Activated naive CD4-positive, alpha-beta T cell treated with anti-CD3 and anti-CD28 coated beads, Interleukin-2, amount 10 ng/mL, durations not matched to agents 7 days and 5 days (primary cell): ENCODE results near the gene REV3L.

Experiments used
- CTCF ChIA-PET: fragments of 350-600 bp; sonication (Branson Sonifier 250); formaldehyde crosslinking; loops from one replicate; lab custom pipeline; 2021; ENCODE audit warnings: antibody characterized with exemption; lab: Charles Lee
- DNase-seq: peaks from one replicate; pipeline ENCODE4 v3.0.0-alpha.2; 2020
- H3K27ac Mint-ChIP-seq: one replicate; pipeline ENCODE4 v1.8.0; 2021; ENCODE audit warnings: mild to moderate bottlenecking, moderate library complexity, mixed read lengths
- H3K27me3 Mint-ChIP-seq: one replicate; pipeline ENCODE4 v1.8.0; 2021; ENCODE audit warnings: mild to moderate bottlenecking, mixed read lengths
- H3K36me3 Mint-ChIP-seq: one replicate; pipeline ENCODE4 v1.8.0; 2021; ENCODE audit warnings: mixed read lengths
- H3K4me1 Mint-ChIP-seq: one replicate; pipeline ENCODE4 v1.8.0; 2021; ENCODE audit warnings: mixed read lengths
- H3K4me3 Mint-ChIP-seq: one replicate; pipeline ENCODE4 v1.8.0; 2021; ENCODE audit warnings: mild to moderate bottlenecking, moderate library complexity, mixed read lengths
- H3K9me3 Mint-ChIP-seq: one replicate; pipeline ENCODE4 v1.8.0; 2021; ENCODE audit warnings: mixed read lengths

REV3L gene

GRCh38 chr6:111441678-111442243, 41.3 kb downstream of the REV3L start:
- H3K9me3 Mint-ChIP-seq: no peaks in the 10 kb centered on the region
- H3K4me1 Mint-ChIP-seq: peaks cover 6% of the 10 kb centered on the region
- H3K36me3 Mint-ChIP-seq: no peaks in the 10 kb centered on the region
- H3K27me3 Mint-ChIP-seq: no peaks in the 10 kb centered on the region
- H3K27ac Mint-ChIP-seq: no peak overlapping the region
- DNase-seq: no peak
- CTCF ChIA-PET: no interaction called here
- no peak overlapping the region for H3K4me3 Mint-ChIP-seq

- Mint-ChIP-seq H3K36me3 (no peaks in the 10 kb centered on the region), H3K4me3 (no peak overlapping the region), H3K27ac (no peak overlapping the region), H3K9me3 (no peaks in the 10 kb centered on the region), H3K4me1 (peaks cover 13% of the 10 kb centered on the region), H3K27me3 (no peaks in the 10 kb centered on the region)
- CTCF ChIA-PET: no interaction called here
- DNase-seq: no peak
These were observed 43.8 kb downstream of the REV3L start for GRCh38 chr6:111439171-111439570.

- no peaks in the 10 kb centered on the region for H3K36me3 Mint-ChIP-seq
- peaks cover 15% of the 10 kb centered on the region for H3K4me1 Mint-ChIP-seq
- H3K27ac Mint-ChIP-seq: no peak overlapping the region
- CTCF ChIA-PET: no interaction called here
- H3K27me3 Mint-ChIP-seq: no peaks in the 10 kb centered on the region
- H3K9me3 Mint-ChIP-seq: no peaks in the 10 kb centered on the region
- no peak for DNase-seq
- no peak overlapping the region for H3K4me3 Mint-ChIP-seq
These were observed 45.4 kb downstream of the REV3L start for GRCh38 chr6:111437573-111437972.

GRCh38 chr6:111432511-111432910, 50.5 kb downstream of the REV3L start:
- H3K36me3 Mint-ChIP-seq: peaks cover 25% of the 10 kb centered on the region
- DNase-seq: no peak
- no peak overlapping the region for H3K4me3 Mint-ChIP-seq
- H3K27ac Mint-ChIP-seq: no peak overlapping the region
- H3K4me1 Mint-ChIP-seq: peaks cover 30% of the 10 kb centered on the region
- CTCF ChIA-PET: no interaction called here
- H3K9me3 Mint-ChIP-seq: peaks cover 17% of the 10 kb centered on the region
- no peaks in the 10 kb centered on the region for H3K27me3 Mint-ChIP-seq

- DNase-seq: no peak
- Mint-ChIP-seq H3K9me3 (peaks cover 20% of the 10 kb centered on the region), H3K4me1 (peaks cover 33% of the 10 kb centered on the region), H3K27ac (no peak overlapping the region), H3K27me3 (no peaks in the 10 kb centered on the region), H3K36me3 (peaks cover 27% of the 10 kb centered on the region), H3K4me3 (no peak overlapping the region)
- CTCF ChIA-PET: no interaction called here
These were observed 52.2 kb downstream of the REV3L start for GRCh38 chr6:111430605-111431376.

GRCh38 chr6:111429571-111429970, 53.4 kb downstream of the REV3L start:
- Mint-ChIP-seq H3K9me3 (peaks cover 20% of the 10 kb centered on the region), H3K36me3 (peaks cover 27% of the 10 kb centered on the region)

GRCh38 chr6:111428811-111429210, 54.2 kb downstream of the REV3L start:
- Mint-ChIP-seq H3K27ac (no peak overlapping the region), H3K36me3 (peaks cover 27% of the 10 kb centered on the region), H3K9me3 (peaks cover 20% of the 10 kb centered on the region), H3K4me1 (peaks cover 27% of the 10 kb centered on the region), H3K4me3 (no peak overlapping the region), H3K27me3 (no peaks in the 10 kb centered on the region)
- CTCF ChIA-PET: interaction anchor here (0.9 kb wide), 1 partner anchor 50 kb away, joined by 5 read pairs; no protein-coding TSS in a partner anchor
- DNase-seq: no peak

More at GRCh38 chr6:111429571-111429970, 53.4 kb downstream of the REV3L start:
- H3K27me3 Mint-ChIP-seq: no peaks in the 10 kb centered on the region
- H3K27ac Mint-ChIP-seq: no peak overlapping the region
- peaks cover 27% of the 10 kb centered on the region for H3K4me1 Mint-ChIP-seq
- CTCF ChIA-PET: no interaction called here
- no peak for DNase-seq
- H3K4me3 Mint-ChIP-seq: no peak overlapping the region

- no peak overlapping the region for H3K27ac Mint-ChIP-seq
These were observed 55.5 kb downstream of the REV3L start for GRCh38 chr6:111427341-111428116.

GRCh38 chr6:111423960-111424846, 58.8 kb downstream of the REV3L start:
- no peak for DNase-seq
- peaks cover 15% of the 10 kb centered on the region for H3K9me3 Mint-ChIP-seq
- no peak overlapping the region for H3K4me3 Mint-ChIP-seq
- peaks cover 16% of the 10 kb centered on the region for H3K4me1 Mint-ChIP-seq
- peaks cover 16% of the 10 kb centered on the region for H3K36me3 Mint-ChIP-seq
- H3K27me3 Mint-ChIP-seq: no peaks in the 10 kb centered on the region
- CTCF ChIA-PET: interaction anchor here (0.9 kb wide), 1 partner anchor 165 kb away, joined by 3 read pairs; a partner anchor contains a TSS
- H3K27ac Mint-ChIP-seq: no peak overlapping the region

More at GRCh38 chr6:111427341-111428116, 55.5 kb downstream of the REV3L start:
- peak; percentile 23 for DNase-seq
- H3K27me3 Mint-ChIP-seq: no peaks in the 10 kb centered on the region
- H3K36me3 Mint-ChIP-seq: peaks cover 27% of the 10 kb centered on the region
- H3K4me3 Mint-ChIP-seq: no peak overlapping the region
- peaks cover 27% of the 10 kb centered on the region for H3K4me1 Mint-ChIP-seq
- H3K9me3 Mint-ChIP-seq: peaks cover 20% of the 10 kb centered on the region
- CTCF ChIA-PET: no interaction called here

GRCh38 chr6:111423055-111423633, 59.9 kb downstream of the REV3L start:
- no peaks in the 10 kb centered on the region for H3K27me3 Mint-ChIP-seq
- no peak overlapping the region for H3K4me3 Mint-ChIP-seq
- peaks cover 7% of the 10 kb centered on the region for H3K36me3 Mint-ChIP-seq
- DNase-seq: no peak
- CTCF ChIA-PET: no interaction called here
- no peak overlapping the region for H3K27ac Mint-ChIP-seq
- H3K4me1 Mint-ChIP-seq: peaks cover 16% of the 10 kb centered on the region
- peaks cover 6% of the 10 kb centered on the region for H3K9me3 Mint-ChIP-seq

- H3K36me3 Mint-ChIP-seq: no peaks in the 10 kb centered on the region
- H3K4me3 Mint-ChIP-seq: no peak overlapping the region
- peaks cover 5% of the 10 kb centered on the region for H3K4me1 Mint-ChIP-seq
- H3K27me3 Mint-ChIP-seq: no peaks in the 10 kb centered on the region
- no peaks in the 10 kb centered on the region for H3K9me3 Mint-ChIP-seq
- no peak for DNase-seq
- CTCF ChIA-PET: interaction anchor here (0.7 kb wide), 1 partner anchor 42 kb away, joined by 3 read pairs; no protein-coding TSS in a partner anchor
- no peak overlapping the region for H3K27ac Mint-ChIP-seq
These were observed 63.9 kb downstream of the REV3L start for GRCh38 chr6:111418971-111419693.

GRCh38 chr6:111417946-111418345, 65.1 kb downstream of the REV3L start:
- Mint-ChIP-seq H3K4me3 (no peak overlapping the region), H3K4me1 (no peaks in the 10 kb centered on the region), H3K27ac (no peak overlapping the region), H3K27me3 (no peaks in the 10 kb centered on the region), H3K36me3 (no peaks in the 10 kb centered on the region), H3K9me3 (no peaks in the 10 kb centered on the region)
- DNase-seq: no peak
- CTCF ChIA-PET: no interaction called here

- no peak overlapping the region for H3K4me3 Mint-ChIP-seq
- no peak for DNase-seq
- no peak overlapping the region for H3K27ac Mint-ChIP-seq
- CTCF ChIA-PET: no interaction called here
- peaks cover 2% of the 10 kb centered on the region for H3K36me3 Mint-ChIP-seq
- no peaks in the 10 kb centered on the region for H3K27me3 Mint-ChIP-seq
- no peaks in the 10 kb centered on the region for H3K4me1 Mint-ChIP-seq
- no peaks in the 10 kb centered on the region for H3K9me3 Mint-ChIP-seq
These were observed 65.8 kb downstream of the REV3L start for GRCh38 chr6:111417181-111417585.
